Natural killer cell (primary cell): ENCODE measurements around the gene SLC15A3. TPM values are rescaled to one million over a fixed set of nuclear protein-coding genes. Genes with fewer than 3 reads are reported as not detected.

Experiments
- ATAC-seq, 3 donors: fragments of 150-1000 bp in 2 of 3; fragments of 200-7000 bp in 1 of 3; cut with Tn5 transposase; 1 replicate in 1 of 3; 2 replicates in 2 of 3; pipeline ENCODE4 v1.10.0; 2021; ENCODE audit warnings: mild to moderate bottlenecking in 2 of 3, moderate library complexity in 2 of 3
- DNase-seq, 2 donors: peaks; one replicate each; pipeline versions ENCODE4 v3.0.0 to v3.0.0-alpha.2; 2013 to 2021; ENCODE audit warnings: mixed read lengths in 1 of 2
- H3K27ac ChIP-seq: one replicate; pipeline ENCODE4 v1.5.1; 2013; ENCODE audit warnings: mild to moderate bottlenecking, low read length
- H3K27me3 ChIP-seq: one replicate; pipeline ENCODE4 v1.6.1; 2013; ENCODE audit warnings: low read length; ENCODE audit not compliant: control insufficient read depth, insufficient read depth
- H3K36me3 ChIP-seq: one replicate; pipeline ENCODE4 v1.6.1; 2013; ENCODE audit warnings: low read length; ENCODE audit not compliant: control insufficient read depth, insufficient read depth
- H3K4me1 ChIP-seq: one replicate; pipeline ENCODE4 v1.6.1; 2013; ENCODE audit warnings: low read length; ENCODE audit not compliant: control insufficient read depth, insufficient read depth
- H3K4me3 ChIP-seq: one replicate; pipeline ENCODE4 v1.5.1; 2013; ENCODE audit warnings: low read length
- H3K9me3 ChIP-seq: one replicate; pipeline ENCODE4 v1.6.1; 2013; ENCODE audit warnings: low read length; ENCODE audit not compliant: control insufficient read depth, insufficient read depth
- H3K27ac Mint-ChIP-seq, 2 donors: one replicate each; pipeline ENCODE4 v1.8.0; 2022; ENCODE audit warnings: mild to moderate bottlenecking in 2 of 2, mixed read lengths in 2 of 2, moderate library complexity in 1 of 2
- H3K27me3 Mint-ChIP-seq, 2 donors: one replicate each; pipeline ENCODE4 v1.8.0; 2022; ENCODE audit warnings: low read depth in 2 of 2, mixed read lengths in 2 of 2
- H3K36me3 Mint-ChIP-seq: one replicate; pipeline ENCODE4 v1.8.0; 2022; ENCODE audit warnings: mixed read lengths
- H3K4me1 Mint-ChIP-seq, 2 donors: one replicate each; pipeline ENCODE4 v1.8.0; 2022; ENCODE audit warnings: mixed read lengths in 2 of 2
- H3K4me3 Mint-ChIP-seq: one replicate; pipeline ENCODE4 v1.8.0; 2022; ENCODE audit warnings: mild to moderate bottlenecking, moderate library complexity, mixed read lengths
- H3K9me3 Mint-ChIP-seq, 2 donors: one replicate each; pipeline ENCODE4 v1.8.0; 2022; ENCODE audit warnings: mixed read lengths in 2 of 2
- WGBS: methylation state at CpG from one replicate; pipeline ENCODE4 v1.1.7; 2013; ENCODE audit warnings: missing lambda C conversion rate; ENCODE audit not compliant: insufficient coverage; 5-methylcytosine and 5-hydroxymethylcytosine counted together
- intact Hi-C: fragments of 100-400 bp; cut with micrococcal nuclease; formaldehyde crosslinking; loops from one replicate; pipeline ENCODE4 v1.14.2; 2022
- total RNA-seq, 4 donors: library from RNA; stranded (reverse); fragments of 120-200 nt in 1 of 4; gene quantifications; one replicate each; pipeline versions ENCODE4 v1.2.3 to v1.2.4, GENCODE V29; 2013 to 2022
- TF ChIP-seq, protein P1 (sequence below): fragments of 200-600 bp; IDR thresholded peaks from one replicate; pipeline ENCODE4 v1.8.0; 2022; ENCODE audit warnings: antibody characterized with exemption

The SLC15A3 gene
- total RNA-seq, 3 donors from 2014 or later (not counting 1 experiment from before 2014, with no cell fraction given) = 11.6 to 26.5 (median 20.1) TPM

DNA sequence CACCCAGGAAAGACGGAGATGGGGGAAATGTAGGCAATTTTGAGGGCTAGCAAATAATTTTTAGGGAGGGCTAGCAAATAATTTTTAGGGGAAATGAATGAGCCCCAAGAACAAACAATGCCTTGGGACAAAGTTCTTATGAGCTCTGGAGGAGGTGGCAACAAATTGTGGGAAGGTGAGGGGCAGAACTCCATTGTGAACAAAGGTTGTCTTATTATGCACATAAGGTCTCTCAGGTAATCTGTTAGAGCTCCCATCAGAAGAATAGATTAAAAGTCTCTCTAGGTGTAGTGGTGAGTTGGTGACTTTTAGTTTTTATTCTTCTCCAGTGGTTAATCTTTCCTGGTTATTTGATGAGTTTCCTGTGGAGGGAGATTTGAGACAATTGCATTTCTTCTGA lies 43.2 kb downstream of the SLC15A3 start:
- H3K4me1 Mint-ChIP-seq = peaks cover 48 to 59% of the 10 kb centered on the region in 2 donors
- no peaks in the 10 kb centered on the region for H3K9me3 Mint-ChIP-seq

DNA sequence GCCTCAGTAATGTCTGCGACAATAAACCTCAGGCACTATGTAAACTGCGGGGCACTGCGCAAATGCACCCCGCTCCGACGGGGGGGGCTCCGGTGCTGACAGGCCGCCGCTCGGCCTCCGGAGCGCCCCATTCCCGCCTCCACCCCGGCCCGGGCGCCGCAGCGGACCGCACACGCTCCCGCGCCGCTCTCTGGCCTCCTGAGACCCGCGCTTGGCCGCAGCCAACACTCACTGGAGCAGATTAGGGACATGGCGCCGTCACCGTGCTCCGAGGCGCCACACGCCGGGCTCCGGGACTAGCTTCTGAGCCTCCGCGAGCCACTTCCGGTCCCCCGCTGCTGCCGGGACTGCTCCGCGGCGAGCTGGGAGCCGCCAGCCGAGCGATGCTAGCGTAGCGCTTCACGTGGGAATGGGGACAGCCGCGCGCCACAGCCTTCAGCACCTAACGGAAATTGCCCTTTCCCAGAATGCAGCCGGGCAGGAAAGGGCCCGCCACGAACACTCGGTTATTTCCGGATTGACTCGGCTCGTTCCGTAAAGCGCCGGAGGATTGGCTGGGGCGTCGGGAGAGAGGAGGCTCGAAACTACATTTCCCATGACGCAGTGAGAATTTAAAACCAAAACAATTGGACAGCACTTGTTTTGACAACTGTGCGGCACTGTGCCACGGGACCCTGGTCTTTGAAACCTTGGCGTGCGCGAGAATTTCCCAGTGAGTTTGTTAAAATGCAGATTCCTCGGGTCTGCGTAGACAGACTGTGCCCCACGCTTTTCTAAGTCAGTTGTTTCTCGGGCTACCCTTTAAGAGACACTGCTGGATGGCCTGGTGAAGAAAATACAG lies 45.6 kb downstream of the SLC15A3 start, which contains the start of gene PRPF19:
Gene PRPF19 (minus strand): TSS at position 454 of the 841 bp plus-strand sequence. CDS start 203 bp downstream, at position 251.
- Mint-ChIP-seq H3K4me1 (peaks cover 38 to 48% of the 10 kb centered on the region in 2 donors), H3K27ac (peak within 1 kb of the TSS; percentile 94 to 96), H3K36me3 (no peaks in the 10 kb centered on the region), H3K9me3 (no peaks in the 10 kb centered on the region), H3K4me3 (peak within 1 kb of the TSS; percentile 96), H3K27me3 (peaks cover 0 to 4% of the 10 kb centered on the region in 2 donors)
- intact Hi-C loops = loop anchor here (1.0 to 2.0 kb wide), 2 partner anchors 9 to 254 kb away; partner anchors contain the start of gene VPS37C
- ATAC-seq = peak; percentile 95 to 97 (median 95)
- peak; percentile 98 to 99 for DNase-seq
- Histone ChIP-seq H3K4me1 (peaks cover 37% of the 10 kb centered on the region), H3K9me3 (no peaks in the 10 kb centered on the region), H3K4me3 (peak within 1 kb of the TSS; percentile 56), H3K36me3 (peaks cover 15% of the 10 kb centered on the region), H3K27me3 (no peaks in the 10 kb centered on the region), H3K27ac (peak within 1 kb of the TSS; percentile 85)
- under 1% methylated on average over 75 of the region's 75 CpGs for WGBS
- TF ChIP-seq, protein P1, sequence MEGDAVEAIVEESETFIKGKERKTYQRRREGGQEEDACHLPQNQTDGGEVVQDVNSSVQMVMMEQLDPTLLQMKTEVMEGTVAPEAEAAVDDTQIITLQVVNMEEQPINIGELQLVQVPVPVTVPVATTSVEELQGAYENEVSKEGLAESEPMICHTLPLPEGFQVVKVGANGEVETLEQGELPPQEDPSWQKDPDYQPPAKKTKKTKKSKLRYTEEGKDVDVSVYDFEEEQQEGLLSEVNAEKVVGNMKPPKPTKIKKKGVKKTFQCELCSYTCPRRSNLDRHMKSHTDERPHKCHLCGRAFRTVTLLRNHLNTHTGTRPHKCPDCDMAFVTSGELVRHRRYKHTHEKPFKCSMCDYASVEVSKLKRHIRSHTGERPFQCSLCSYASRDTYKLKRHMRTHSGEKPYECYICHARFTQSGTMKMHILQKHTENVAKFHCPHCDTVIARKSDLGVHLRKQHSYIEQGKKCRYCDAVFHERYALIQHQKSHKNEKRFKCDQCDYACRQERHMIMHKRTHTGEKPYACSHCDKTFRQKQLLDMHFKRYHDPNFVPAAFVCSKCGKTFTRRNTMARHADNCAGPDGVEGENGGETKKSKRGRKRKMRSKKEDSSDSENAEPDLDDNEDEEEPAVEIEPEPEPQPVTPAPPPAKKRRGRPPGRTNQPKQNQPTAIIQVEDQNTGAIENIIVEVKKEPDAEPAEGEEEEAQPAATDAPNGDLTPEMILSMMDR = no peak

More for the DNA sequence above, 43.2 kb downstream of the SLC15A3 start:
- Histone ChIP-seq H3K9me3 (no peaks in the 10 kb centered on the region), H3K27me3 (no peaks in the 10 kb centered on the region), H3K36me3 (no peaks in the 10 kb centered on the region), H3K27ac (no peak overlapping the region), H3K4me1 (peaks cover 60% of the 10 kb centered on the region), H3K4me3 (no peak overlapping the region)
- H3K27ac Mint-ChIP-seq = peak overlapping the region in 1 of 2 donors; percentile 94
- ATAC-seq = no peak
- TF ChIP-seq, protein P1 = no peak
- peaks cover 0 to 4% of the 10 kb centered on the region in 2 donors for H3K27me3 Mint-ChIP-seq
- H3K4me3 Mint-ChIP-seq = no peak overlapping the region
- no peaks in the 10 kb centered on the region for H3K36me3 Mint-ChIP-seq
- DNase-seq = no peak
- WGBS = 91% methylated on average over 1 of the region's 1 CpG
- intact Hi-C loops = no loop called here

DNA sequence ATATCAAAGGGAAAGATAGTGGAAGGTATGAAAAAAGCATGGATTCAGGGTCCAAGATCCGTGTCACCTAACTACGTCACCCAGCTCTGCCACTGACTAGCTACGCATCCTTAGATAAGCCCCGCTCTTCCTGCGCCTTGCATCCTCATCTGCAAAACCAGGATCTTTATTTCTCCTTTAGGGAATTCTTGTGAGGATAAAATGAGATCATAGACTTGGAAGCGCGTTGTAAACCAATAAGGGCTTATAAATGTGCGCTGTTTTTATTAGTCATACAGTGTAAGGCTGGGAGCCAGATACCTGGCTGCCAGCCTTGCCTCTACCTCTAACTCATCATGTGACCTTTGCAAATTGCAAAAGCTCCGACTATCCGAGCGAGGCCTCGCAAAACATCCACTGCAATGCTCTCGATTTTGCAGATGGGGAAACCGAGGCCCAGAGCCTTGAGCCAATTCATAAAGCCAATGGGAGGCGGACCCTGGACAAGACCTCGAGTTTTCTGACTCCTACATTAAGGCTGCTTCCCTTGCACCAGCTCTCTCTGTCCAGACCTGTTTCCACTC lies 46.3 kb downstream of the SLC15A3 start:
- DNase-seq (peak in 1 of 2 donors; percentile 54), ATAC-seq (no peak)
- 10% methylated on average over 15 of the region's 16 CpGs for WGBS
- intact Hi-C loops = loop anchor here (1.0 to 2.0 kb wide), 2 partner anchors 10 to 255 kb away; partner anchors contain the start of gene VPS37C
- peak overlapping the region; percentile 36 for H3K27ac ChIP-seq
- H3K36me3 ChIP-seq = peaks cover 21% of the 10 kb centered on the region
- TF ChIP-seq, protein P1 = no peak
- H3K27me3 ChIP-seq = no peaks in the 10 kb centered on the region
- Mint-ChIP-seq H3K9me3 (no peaks in the 10 kb centered on the region), H3K4me3 (peak overlapping the region; percentile 96), H3K36me3 (no peaks in the 10 kb centered on the region), H3K4me1 (peaks cover 38 to 43% of the 10 kb centered on the region in 2 donors), H3K27me3 (peaks cover 0 to 4% of the 10 kb centered on the region in 2 donors), H3K27ac (peak overlapping the region; percentile 94 to 96)
- peak overlapping the region; percentile 56 for H3K4me3 ChIP-seq
- no peaks in the 10 kb centered on the region for H3K9me3 ChIP-seq
- peaks cover 29% of the 10 kb centered on the region for H3K4me1 ChIP-seq
